PFSK-1 (cell line): Measurements from ENCODE around the gene SIAH2.

Source experiments
- FOXP2 ChIP-seq: optimal IDR thresholded peaks from 2 replicates; pipeline ENCODE3; 2011; ENCODE audit warnings: borderline replicate concordance, control low read depth, inconsistent platforms; ENCODE audit not compliant: insufficient read depth; ENCODE audit errors: extremely low read length, extremely low read depth
- POLR2AphosphoS5 ChIP-seq: IDR thresholded peaks from 2 replicates; pipeline ENCODE4 v1.6.1; 2012; ENCODE audit warnings: low read depth, mild to moderate bottlenecking, control low read depth, low read length, moderate library complexity
- REST ChIP-seq, 2 experiments: IDR thresholded peaks; 2 replicates each; pipeline versions ENCODE4 v1.6.1 to v1.8.0; 2011 to 2012; ENCODE audit warnings: low read depth in 2 of 2, low read length in 2 of 2, control low read depth in 1 of 2, inconsistent platforms in 1 of 2, mild to moderate bottlenecking in 1 of 2, moderate library complexity in 1 of 2; ENCODE audit not compliant: insufficient read depth in 1 of 2
- SIN3A ChIP-seq: IDR thresholded peaks from 2 replicates; pipeline ENCODE4 v1.6.1; 2012; ENCODE audit warnings: mild to moderate bottlenecking, low read length, moderate library complexity, borderline replicate concordance; ENCODE audit not compliant: insufficient read depth
- TAF1 ChIP-seq: IDR thresholded peaks from 2 replicates; pipeline ENCODE4 v1.6.1; 2012; ENCODE audit warnings: low read length, control low read depth, borderline replicate concordance; ENCODE audit not compliant: insufficient read depth

SIAH2 gene

DNA sequence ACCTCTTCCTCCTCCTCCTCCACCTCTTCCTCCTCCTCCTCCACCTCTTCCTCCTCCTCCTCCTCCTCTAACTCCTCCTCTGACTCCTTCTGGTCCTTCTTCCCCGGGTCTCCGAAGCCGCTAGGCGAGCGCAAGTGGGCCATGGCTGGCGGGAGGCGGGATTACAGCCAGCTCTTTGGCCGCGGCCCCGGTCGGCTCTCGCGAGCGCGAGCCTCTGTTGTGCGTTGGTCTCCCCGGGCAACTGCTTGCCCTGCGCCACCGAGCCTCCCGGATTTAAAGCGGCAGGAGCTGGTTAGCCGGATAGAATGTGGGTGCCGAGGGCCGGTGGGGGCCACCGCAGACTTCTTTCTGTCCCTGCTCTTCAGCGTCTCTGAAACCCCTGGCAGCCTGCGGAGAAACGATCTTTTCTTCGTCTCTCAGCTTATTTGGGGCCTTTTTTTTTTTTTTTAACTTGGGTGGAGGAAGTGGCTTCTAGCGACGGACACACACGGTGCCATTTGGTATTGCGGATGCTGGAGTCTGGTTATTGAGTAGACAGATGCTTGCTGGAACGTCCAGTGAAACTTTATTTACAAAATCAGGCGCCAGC lies 59.1 kb downstream of the SIAH2 start, which contains the start of gene ERICH6:
ERICH6 (minus strand) TSS at position 165 of the 589 bp plus-strand sequence; CDS start at position 143, 22 bp downstream.
- TF ChIP-seq POLR2AphosphoS5 (no peak), TAF1 (no peak), SIN3A (no peak), REST (IDR thresholded peaks at IDR 0.05; ENCODE audit: insufficient read depth in 1 of 2, low read depth in 2 of 2, low read length in 2 of 2) (no peak), FOXP2 (no peak)

DNA sequence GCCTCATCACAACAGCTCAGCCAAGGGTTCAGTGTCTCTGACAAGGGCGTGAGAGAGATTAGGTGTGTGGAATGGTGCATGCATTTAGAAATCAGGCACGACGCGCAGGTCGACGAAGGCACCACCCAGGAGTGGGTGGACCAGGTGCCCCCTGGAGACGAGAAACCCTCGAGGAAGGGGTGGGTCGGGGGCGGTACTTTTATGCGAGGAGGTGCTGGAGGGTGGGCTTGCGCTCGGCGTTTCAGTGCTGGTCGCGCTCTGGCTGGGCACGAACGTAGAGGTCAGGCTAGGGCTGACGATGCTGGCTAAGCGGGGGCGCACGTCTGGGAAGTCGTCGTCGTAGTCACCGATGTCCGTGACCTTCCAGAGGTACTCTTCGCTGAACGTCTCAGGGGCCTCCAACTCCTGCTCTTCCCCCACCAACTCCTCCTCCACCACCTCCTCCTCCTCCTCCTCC lies 59.6 kb downstream of the SIAH2 start:
- TF ChIP-seq REST (IDR thresholded peaks at IDR 0.05; ENCODE audit: insufficient read depth in 1 of 2, low read depth in 2 of 2, low read length in 2 of 2), result no peak
- no peak for TF ChIP-seq POLR2AphosphoS5
- no peak for TF ChIP-seq FOXP2
- TF ChIP-seq SIN3A, result no peak
- no peak for TF ChIP-seq TAF1

DNA sequence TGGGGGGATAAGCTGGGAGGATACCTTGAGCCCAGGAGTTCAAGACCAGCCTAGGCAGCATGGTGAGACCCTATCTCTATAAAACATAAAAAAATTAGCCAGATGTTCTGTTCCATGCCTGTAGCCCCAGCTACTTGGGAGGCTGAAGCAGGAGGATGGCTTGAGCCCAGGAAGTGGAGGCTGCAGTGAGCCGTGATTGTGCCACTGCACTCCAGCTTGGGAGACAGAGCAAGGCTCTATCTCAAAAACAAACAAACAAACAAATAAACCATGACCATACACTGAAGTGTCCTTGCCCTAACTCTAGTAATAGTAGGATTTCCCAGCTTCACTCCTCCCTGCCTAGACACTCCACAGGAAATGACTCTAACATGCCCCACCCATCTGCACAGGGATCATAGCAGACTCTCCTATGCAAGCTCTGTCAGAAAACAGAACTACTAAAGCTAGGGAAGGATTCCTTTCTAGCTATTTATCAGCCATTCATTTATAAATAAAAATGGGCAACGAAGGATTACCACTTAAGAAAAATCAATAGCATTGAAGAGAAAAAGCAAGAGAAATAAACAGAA lies 63.8 kb downstream of the SIAH2 start:
- TF ChIP-seq TAF1, result no peak
- TF ChIP-seq REST (IDR thresholded peaks at IDR 0.05; ENCODE audit: insufficient read depth in 1 of 2, low read depth in 2 of 2, low read length in 2 of 2), result no peak
- no peak for TF ChIP-seq POLR2AphosphoS5
- no peak for TF ChIP-seq SIN3A
- TF ChIP-seq FOXP2, result no peak

DNA sequence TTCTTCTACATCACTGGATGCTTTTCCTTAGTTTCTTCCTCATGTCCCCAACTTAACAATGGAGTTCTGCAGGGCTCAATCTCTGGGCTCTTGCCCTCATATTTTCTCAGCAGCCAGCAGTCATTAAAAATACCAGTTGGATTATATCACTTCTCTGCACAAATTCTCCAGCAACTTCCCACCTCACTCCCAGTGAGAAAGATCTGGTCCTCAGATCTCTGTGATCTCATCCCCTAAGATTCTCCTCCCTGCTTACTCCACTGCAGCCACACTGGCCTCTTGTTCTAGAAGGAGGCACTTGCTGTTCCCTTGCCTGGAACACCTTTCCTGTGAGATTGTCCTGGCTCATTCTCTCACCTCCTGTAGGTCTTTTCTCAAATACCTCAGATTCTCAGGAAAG lies 65.3 kb downstream of the SIAH2 start:
- no peak for TF ChIP-seq SIN3A
- no peak for TF ChIP-seq FOXP2
- TF ChIP-seq POLR2AphosphoS5, result no peak
- TF ChIP-seq REST (IDR thresholded peaks at IDR 0.05; ENCODE audit: insufficient read depth in 1 of 2, low read depth in 2 of 2, low read length in 2 of 2), result no peak
